HG03039 (cell line): ENCODE measurements around the gene DUSP22.
"Not testable (repeated sequence)": the region's sequence is repeated elsewhere in the genome, so short reads cannot be mapped to it uniquely, and the experiment has no call there.

Experiments used
- ATAC-seq: cut with Tn5 transposase; IDR thresholded peaks from one replicate; pipeline ENCODE4 v1.9.1; 2021; ENCODE audit warnings: mild to moderate bottlenecking, moderate library complexity; ENCODE audit not compliant: unreplicated experiment

The DUSP22 gene, protein sequence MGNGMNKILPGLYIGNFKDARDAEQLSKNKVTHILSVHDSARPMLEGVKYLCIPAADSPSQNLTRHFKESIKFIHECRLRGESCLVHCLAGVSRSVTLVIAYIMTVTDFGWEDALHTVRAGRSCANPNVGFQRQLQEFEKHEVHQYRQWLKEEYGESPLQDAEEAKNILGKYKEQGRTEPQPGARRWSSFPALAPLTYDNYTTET

DNA sequence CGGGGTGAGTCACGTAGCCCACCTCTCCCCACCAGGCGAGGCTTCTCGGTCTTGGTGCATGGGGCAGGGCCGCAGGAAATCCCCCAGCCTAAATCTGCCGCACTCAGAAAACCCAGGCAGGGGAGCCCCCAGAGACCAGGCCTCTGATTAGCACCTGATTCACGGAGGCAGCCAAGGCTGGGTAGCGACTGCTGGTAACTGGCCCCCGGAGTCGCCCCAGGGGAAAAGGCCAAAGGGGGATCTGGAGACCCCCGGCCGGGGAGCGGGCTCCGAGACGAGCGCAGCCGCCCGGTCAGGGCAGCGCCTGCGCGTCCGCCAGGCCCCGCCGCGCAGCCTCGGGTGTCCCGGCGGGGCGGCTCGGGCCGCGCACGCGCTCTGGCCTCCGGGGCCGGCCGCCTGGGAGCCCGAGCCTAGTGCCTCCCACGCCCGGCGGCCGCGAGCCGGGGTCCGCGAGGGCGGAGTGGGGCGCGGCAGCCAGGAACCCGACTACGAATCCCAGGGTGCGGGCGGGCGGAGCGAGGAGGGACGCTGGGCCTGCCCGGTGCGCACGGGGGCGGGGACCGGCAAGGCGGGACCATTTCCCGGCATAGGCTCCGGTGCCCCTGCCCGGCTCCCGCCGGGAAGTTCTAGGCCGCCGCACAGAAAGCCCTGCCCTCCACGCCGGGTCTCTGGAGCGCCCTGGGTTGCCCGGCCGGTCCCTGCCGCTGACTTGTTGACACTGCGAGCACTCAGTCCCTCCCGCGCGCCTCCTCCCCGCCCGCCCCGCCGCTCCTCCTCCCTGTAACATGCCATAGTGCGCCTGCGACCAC, at the start of gene DUSP22:
Gene DUSP22 (plus strand): TSS at position 791 of the 809 bp plus-strand sequence. CDS start 53 bp downstream, outside the sequence.
- ATAC-seq: peak; percentile 46

DNA sequence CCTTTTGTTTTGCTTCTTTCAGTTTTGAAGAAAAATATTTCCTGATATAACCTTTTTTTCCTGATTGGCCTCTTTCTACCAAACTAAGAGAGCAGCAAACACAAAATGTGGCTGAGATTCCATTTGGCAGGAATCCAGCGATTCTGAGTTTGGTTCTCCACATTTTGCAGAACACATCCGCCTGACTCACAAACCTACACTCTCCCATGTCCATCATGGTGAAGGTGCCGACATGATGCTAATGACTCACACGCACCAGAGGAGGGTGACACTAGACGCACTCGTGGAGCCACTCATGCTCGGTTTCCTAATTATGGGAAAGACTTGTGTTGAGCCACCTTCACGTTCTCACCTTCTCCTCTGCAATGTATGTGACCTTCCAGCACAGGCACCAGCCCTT, 45.9 kb upstream of the DUSP22 start:
- no peak for ATAC-seq

DNA sequence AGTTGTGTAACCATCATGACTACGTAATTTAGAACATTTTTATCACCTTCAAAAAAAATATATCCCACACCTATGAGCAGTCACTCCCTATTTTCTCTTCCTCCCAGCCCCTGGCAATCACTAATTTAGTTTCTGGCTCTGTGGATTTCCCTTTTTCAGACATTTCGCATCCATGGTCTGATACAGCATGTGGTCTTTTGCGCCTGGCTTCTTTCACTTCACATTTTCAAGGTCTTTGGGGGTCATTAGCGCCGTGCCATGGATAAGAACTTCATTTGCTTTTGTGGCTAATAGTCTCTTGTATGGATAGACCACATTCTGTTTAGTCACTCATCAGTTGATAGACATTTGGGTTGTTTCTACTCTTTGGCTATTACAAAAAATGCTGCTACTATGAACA, 44.9 kb upstream of the DUSP22 start:
- ATAC-seq: no peak

DNA sequence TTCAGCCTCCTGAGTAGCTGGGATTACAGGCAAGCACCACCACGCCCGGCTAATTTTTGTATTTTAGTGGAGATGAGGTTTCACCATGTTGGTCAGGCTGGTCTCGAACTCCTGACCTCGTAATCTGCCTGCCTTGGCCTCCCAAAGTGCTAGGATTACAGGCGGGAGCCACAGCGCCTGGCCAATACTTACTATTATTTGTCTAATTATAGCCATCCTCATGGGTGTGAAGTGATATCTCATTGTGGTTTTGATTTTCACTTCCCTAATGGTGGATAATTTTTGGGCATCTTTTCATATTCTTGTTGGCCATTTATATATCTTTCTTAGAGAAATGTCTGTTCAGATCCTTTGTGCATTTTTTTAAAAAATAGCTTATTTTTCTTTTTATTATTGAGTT, 44.2 kb upstream of the DUSP22 start:
- ATAC-seq: not testable (repeated sequence)

DNA sequence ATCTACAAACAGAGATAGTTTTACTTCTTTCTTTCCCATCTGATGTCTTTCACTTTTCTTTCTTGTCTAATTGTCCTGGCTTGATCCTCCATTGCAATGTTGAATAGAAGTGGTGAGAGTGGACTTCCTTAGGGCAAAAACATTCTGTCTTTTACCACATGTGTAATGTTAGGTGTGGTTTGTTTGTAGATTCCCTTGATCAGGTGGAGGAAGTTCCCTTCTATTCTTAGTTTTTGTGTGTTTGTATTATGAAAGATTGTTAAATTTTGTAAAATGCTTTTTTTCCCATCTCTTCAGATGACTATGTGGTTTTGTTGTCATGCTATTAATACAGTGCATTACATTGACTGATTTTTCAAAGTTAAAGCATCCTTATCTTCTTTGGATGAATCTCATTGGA, 41.6 kb upstream of the DUSP22 start:
- ATAC-seq: no peak

DNA sequence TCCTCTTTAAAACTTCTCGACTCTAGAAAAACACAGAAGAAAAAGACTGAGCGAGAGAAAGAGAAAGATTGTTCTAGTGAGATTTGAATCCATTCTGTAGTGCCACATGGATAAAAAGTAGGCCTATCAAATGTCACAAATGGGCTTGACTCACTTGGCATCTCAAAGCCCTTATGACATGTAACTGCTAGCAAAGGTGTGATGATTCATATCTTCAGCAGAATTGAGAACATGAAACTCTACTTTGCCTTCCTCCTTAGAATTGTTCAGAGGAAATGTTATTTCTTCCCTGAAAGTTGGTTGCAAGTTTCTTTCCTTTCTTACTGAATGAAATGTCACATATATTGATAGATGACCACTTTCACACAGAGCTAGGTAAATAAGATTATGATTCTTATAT, 40.4 kb upstream of the DUSP22 start:
- peak; percentile 50 for ATAC-seq

DNA sequence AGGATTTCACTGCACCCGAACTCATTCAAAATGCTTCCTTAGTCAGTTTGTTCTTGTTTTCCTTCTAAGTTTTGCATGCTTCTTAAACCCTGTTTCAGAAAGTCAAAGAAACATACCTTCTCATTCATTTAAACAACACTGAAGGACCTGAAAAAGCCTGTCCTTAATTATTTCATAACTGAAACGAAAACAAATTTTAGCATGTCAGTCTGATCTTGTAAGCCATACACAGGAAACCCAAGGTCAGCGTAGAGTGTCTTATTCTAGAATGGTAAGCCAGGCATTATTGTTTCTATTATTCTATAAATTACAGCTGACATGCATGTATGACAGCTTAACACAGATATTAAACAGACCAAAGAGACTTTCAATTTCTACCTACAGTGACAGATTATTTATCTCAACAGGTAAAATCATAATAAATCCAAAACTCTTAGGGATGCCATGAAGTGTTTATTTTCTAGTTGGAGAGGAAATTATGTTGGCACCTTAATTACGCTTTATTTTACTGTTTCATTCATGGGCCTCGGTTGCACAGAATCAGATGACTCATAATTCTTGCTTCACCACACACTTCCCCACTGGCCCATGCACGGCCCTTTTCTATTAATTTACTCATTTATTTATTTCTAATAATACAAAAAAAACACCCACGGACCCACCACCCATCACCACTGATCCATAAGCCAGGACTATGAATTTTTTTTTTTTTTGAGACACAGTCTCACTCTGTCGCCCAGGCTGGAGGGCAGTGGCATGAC, 39.3 kb upstream of the DUSP22 start:
- ATAC-seq: no peak

DNA sequence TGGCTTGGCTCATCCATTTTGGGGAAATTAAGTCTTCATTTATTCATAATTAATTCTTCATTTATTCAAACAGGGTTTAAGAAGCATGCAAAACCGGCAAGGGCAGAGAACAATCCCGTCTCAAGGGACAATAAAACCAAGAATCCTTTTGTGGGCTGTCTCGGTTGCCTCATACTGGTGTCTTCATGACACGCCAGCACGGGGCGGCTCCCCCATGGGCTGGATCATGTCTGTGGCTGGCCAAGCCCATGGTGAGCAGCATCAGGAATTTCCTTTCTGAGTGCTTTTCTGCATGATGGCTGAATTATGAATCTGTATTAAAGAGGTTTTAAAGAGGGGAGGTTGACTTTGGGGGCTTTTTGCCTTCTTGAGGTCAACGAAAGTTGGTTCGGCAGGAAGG, 38.3 kb upstream of the DUSP22 start:
- ATAC-seq: no peak

DNA sequence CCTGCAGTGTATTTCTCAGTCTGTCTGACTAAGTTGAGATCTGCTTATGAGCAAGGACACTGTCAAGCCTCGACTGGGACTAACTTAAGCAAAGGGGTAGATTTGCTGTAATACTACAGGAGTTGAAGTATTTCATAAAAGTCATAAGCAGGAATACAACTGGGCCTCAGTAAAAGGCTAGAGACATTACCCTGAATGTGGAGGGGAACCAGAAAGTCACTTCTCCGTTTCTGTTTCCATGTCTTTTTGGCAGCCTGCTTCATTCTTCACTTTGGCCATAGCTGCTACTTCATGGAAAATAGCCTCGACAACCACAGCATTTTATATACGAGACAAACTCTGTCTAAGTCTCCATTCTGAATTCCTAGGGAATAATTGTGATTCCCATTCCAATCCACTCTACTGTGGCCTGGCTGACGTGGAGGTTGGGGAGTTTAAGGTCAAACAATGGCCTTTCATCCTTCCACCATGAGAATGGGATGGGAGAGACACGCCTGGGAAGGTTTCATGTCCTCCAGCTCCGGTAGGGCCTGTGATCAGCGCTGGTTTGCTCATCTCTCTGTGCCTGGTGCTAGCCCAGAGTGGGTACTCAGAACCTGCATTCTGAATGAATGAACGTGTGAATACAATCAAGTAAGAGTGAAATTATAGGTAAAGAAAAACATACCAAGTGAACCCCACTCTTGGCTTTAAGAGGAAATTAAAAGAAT, 37.1 kb upstream of the DUSP22 start:
- ATAC-seq: no peak

DNA sequence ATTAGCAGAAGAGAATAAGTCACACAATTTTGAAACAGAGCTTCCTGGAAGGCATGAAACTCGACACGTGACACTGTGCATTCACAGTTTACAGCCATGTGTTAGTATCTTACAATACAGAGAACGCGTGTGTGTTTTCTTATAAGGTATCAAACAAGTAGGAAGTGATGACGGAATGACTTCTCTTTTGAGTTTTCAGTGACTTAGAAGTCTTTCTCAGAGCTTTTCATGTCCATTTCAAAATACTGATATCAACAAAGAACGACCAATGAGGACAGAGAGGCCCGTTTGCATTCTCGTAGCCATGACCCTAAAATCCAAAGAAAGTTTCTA, 36.6 kb upstream of the DUSP22 start:
- ATAC-seq: no peak

DNA sequence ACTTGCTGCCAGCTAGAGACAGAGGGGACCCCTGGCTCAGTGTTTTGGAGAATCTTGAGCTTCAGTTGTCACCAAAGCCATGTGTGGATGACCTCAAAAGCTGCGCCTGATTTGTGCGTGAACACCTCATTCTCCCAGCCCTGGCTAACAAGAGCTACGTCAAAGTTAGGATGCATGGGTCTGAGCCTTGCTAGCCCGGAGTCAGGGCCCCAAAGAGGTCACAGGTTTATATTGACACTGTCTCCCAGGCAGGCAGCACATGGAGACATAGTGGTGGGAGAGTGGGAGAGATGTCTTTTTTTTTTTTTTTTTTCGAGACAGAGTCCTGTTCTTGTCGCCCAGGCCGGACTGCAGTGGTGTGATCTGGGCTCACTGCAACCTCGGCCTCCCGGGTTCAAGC, 36.1 kb upstream of the DUSP22 start:
- no peak for ATAC-seq

DNA sequence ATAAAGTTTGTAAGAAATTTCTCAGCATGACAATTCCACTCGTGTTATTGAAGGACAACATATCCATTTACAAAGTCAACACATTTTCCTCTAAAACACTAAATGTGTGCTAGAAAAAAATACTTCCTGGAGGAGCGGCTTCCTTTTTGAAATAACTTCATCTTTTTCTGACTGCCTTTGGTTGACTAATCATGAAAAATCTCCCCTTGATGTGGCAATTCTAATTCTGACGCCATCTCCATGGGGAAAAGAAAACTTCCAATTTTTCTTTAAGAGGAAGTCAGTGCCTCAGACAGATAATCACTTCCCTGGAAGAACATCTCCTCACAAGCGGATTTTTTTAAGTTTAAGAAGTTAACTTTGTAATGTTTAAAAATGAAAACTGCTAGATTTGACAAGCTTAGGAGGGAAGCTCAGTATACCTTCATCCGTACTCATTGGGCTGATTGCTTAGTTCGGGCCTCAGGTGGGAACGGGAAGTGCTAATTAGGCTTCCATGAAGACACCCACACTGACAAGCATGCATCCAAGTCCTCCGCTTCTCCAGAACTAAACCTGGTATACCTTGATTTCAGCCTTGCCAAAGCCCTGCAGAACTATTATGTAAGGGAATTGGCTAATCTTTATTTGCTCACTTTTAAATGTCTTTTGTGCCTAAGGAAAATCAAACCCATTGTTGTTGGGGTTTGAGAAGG, 35.1 kb upstream of the DUSP22 start:
- ATAC-seq: no peak

DNA sequence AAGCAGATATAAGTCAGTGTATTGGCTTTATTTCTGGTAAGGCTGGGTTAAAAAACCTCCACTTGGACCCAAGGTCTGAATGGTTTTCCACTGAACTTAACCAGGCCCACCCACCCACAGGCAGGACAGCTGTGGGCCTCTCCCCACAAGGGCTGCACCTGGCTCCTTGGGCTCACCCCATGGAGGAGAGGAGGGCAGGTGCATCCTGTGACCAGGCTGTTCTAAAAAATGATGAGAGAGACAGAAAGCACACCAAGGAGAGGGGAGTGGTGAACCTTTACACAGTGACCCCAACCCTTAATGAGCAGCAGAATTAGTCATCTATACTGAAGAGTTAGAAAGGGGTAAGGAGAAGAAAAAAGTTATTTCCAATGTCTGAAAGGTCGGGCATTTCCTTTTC, 34.5 kb upstream of the DUSP22 start:
- ATAC-seq: no peak

DNA sequence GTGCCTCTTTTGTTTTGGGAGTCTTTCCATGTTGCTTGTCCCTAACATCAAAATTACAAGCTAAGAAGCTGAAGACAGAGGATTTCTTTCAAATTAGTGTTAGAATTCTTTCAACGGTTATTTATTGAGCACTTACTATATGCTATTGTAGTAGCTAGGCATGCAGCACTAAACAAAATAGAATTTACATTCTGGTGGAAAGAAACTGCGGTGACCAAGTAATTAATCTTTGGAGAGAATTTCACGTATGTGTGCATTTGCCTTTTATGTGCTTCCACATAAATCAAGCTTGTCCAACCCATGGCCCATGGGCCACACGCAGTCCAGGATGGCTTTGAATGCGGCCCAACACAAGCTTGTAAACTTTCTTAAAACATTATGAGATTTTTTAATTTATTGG, 33.0 kb upstream of the DUSP22 start:
- no peak for ATAC-seq

DNA sequence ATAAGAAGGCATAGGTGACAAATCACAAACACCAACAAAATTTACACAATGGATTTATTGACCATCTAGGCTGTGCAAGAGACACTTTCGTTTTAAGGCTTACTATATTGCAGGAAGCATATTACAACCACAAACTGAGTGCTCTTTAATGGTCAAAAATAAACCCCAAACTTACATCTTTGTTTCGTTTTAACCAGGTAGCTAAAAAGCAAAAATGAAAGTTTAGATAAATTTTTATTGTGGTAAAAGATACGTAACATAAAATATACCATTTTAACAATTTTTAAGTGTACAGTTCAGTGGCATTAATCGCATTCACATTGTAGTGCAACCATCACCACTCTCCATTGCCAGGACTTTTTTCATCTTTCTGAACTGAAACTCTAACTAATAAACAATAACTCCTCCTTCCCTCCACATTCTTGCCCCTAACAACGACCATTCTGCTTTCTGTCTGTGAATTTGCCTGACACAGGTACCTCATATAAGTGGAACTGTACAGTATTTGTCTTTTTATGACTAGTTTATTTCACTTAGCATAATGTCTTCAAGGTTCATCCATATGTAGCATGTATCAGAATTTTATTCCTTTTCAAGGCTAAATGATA, 32.3 kb upstream of the DUSP22 start:
- ATAC-seq: peak; percentile 43

DNA sequence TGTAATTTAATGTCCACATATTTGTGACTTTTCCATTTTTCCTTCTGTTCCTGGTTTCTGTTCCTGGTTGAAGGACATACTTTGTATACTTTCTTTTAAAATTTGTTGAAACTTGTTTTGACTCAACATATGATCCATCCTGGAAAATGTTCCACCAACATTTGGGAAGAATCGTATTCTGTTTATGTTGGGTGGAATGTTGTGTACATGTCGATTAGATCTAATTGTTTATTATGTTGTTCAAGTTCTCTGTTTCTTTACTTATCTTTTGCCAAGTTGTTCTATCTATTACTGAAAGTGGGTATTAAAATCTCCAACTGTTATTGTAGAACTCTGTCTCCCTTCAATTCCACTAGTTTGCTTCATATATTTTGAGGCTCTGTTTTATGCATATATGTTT, 27.7 kb upstream of the DUSP22 start:
- no peak for ATAC-seq

DNA sequence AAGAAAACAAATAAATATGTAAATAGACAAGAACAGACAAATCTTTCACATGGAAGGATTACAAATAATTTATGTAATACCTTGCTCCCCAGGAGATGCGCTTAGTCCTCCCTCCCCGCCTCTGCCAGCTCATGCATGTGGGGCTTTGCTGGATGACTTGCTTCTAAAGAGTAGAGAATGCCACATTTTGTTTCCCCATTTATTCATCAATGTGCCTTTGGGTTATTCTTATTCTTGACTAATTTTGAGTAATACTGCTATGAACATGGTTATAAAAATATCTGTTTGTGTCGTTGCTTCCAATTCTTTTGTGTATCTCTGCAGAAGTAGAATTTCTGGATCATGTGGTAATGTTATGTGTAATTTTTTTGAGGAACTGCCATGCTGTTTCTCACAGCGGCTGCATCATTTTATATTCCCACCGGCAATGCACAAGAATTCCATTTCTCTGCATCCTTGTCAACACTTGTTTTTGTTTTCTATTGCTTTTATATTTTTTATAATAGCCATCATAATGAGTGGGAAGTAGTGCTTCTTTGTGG, 23.8 kb upstream of the DUSP22 start:
- no peak for ATAC-seq

DNA sequence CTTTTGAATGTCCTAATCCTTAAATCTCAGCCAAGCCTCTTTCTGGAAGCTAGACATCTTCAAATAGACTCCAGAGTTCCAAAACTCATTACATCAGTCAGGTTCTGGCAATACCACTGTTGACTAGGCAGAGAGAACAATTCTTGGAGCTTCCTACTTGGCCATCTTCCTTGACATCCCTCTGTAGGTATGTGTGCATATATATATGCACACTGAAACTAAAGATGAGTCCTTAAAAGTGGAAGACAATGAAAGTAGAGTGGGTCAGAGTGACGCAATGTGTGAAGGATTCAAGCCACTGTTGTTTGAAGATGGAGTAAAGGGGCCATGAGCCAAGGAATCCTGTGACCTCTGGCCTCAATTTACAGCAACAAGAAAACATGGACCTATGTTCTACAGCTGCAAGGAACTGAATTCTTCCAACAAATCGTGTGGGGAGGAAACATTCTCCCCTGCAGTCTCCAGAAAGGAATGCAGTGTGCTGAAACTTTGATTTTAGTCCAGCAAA, 18.7 kb upstream of the DUSP22 start:
- ATAC-seq: no peak

DNA sequence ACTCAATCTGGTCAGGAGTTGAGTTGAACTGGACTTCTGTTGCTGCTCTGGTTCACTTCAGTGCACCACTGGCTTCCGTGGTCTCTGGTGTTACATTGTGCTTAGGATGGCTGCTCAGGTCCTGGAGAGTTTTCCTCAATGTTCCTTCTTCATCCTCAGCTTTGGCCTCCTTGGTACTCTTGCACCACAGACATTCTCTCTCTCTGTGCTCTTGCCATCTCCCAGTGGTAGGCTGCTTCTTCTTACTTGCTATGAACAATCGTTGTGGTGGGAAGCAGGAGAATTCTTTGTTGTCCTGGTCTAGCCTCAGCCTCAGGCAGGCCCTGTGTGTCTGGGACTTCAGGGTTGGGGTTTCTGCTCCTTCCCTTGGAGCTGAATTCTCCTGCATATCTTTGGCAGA, 14.5 kb upstream of the DUSP22 start:
- ATAC-seq: no peak

DNA sequence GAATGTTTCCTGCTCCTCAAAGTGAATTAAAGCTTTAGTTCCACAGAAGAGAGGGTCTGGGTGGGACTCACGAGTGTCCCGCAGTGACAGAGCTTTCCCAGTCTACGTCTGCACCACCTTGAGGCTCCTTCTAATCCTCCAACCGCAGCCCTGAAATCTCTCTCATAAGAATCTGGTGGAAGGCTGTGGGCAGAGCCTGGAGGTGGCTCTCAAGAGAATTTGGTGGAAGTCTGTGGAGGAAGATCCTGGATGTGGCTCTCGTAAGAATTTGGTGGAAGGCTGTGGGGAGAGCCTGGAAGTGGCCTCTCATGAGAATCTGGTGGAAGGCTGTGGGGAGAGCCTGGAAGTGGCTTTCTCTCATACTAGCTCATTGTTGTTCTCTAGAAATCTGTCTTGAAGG, 13.8 kb upstream of the DUSP22 start:
- no peak for ATAC-seq
